Smooth muscle cell (in vitro differentiated cells): Measurements from ENCODE around the gene RAD17. TPM values are rescaled to one million over a fixed set of nuclear protein-coding genes. Genes with fewer than 3 reads are reported as not detected.
A peak's percentile ranks its signal among the peaks of the same experiment; 100 is the strongest.

Experiments used
- DNase-seq: peaks from one replicate; lab custom pipeline; 2025; ENCODE audit not compliant: unreplicated experiment; lab: John Stamatoyannopoulos, UW
- H2AFZ ChIP-seq: fragments of 200-600 bp; sonication (generic); 2 replicates; pipeline ENCODE4 v1.6.0; 2016; ENCODE audit warnings: antibody characterized with exemption, low read depth, mild to moderate bottlenecking
- H3F3A ChIP-seq: fragments of 200-600 bp; sonication (generic); 2 replicates; pipeline ENCODE4 v1.6.0; 2017; ENCODE audit warnings: antibody characterized with exemption, low read depth
- H3K27ac ChIP-seq: fragments of 200-600 bp; sonication (generic); 2 replicates; pipeline ENCODE4 v1.5.1; 2016; ENCODE audit warnings: low read depth, mild to moderate bottlenecking
- H3K27me3 ChIP-seq: fragments of 200-600 bp; sonication (generic); 2 replicates; pipeline ENCODE4 v1.6.1; 2016; ENCODE audit warnings: low read depth, mild to moderate bottlenecking
- H3K36me3 ChIP-seq: fragments of 200-600 bp; sonication (generic); 2 replicates; pipeline ENCODE4 v1.5.1; 2016; ENCODE audit warnings: low read depth
- H3K4me1 ChIP-seq: fragments of 200-600 bp; sonication (generic); 2 replicates; pipeline ENCODE4 v1.5.1; 2016; ENCODE audit warnings: low read depth
- H3K4me2 ChIP-seq: fragments of 200-600 bp; sonication (generic); 2 replicates; pipeline ENCODE4 v1.6.0; 2016; ENCODE audit warnings: mild to moderate bottlenecking
- H3K4me3 ChIP-seq: fragments of 200-600 bp; sonication (generic); 2 replicates; pipeline ENCODE4 v1.5.1; 2016; ENCODE audit warnings: mild to moderate bottlenecking
- H3K79me2 ChIP-seq: fragments of 200-600 bp; sonication (generic); 2 replicates; pipeline ENCODE4 v1.6.0; 2016; ENCODE audit warnings: low read depth, mild to moderate bottlenecking
- H3K9ac ChIP-seq: fragments of 200-600 bp; sonication (generic); 2 replicates; pipeline ENCODE4 v1.6.0; 2016; ENCODE audit warnings: low read depth
- H3K9me3 ChIP-seq: fragments of 200-600 bp; sonication (generic); replicated peaks from 2 replicates; pipeline ENCODE4 v1.5.1; 2016; ENCODE audit warnings: low read depth
- H4K20me1 ChIP-seq: fragments of 200-600 bp; sonication (generic); 2 replicates; pipeline ENCODE4 v1.6.0; 2016; ENCODE audit warnings: low read depth
- WGBS: methylation state at CpG from one replicate; pipeline ENCODE4 v1.1.7; 2016; ENCODE audit warnings: low lambda C conversion rate; 5-methylcytosine and 5-hydroxymethylcytosine counted together
- polyA plus RNA-seq: library from polyadenylated mRNA; unstranded; fragments of >200 nt; fragmentation: Nextera tagmentation; extraction: Ambion mirVana; gene quantifications from 2 replicates; pipeline ENCODE4 v1.2.1, GENCODE V29; 2016
- total RNA-seq: library from RNA; depleted of rRNA; stranded (reverse); fragments of >200 nt; gene quantifications from 2 replicates; pipeline ENCODE4 v1.2.3, GENCODE V29; 2014
- TF ChIP-seq, protein P1 (sequence below): fragments of 200-600 bp; sonication (generic); IDR thresholded peaks from 2 replicates; pipeline ENCODE4 v1.5.1; 2017; ENCODE audit warnings: borderline replicate concordance, mild to moderate bottlenecking, antibody characterized with exemption; ENCODE audit not compliant: insufficient read depth, poor library complexity, severe bottlenecking

RAD17 gene, protein sequence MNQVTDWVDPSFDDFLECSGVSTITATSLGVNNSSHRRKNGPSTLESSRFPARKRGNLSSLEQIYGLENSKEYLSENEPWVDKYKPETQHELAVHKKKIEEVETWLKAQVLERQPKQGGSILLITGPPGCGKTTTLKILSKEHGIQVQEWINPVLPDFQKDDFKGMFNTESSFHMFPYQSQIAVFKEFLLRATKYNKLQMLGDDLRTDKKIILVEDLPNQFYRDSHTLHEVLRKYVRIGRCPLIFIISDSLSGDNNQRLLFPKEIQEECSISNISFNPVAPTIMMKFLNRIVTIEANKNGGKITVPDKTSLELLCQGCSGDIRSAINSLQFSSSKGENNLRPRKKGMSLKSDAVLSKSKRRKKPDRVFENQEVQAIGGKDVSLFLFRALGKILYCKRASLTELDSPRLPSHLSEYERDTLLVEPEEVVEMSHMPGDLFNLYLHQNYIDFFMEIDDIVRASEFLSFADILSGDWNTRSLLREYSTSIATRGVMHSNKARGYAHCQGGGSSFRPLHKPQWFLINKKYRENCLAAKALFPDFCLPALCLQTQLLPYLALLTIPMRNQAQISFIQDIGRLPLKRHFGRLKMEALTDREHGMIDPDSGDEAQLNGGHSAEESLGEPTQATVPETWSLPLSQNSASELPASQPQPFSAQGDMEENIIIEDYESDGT
- 21.2 and 23.9 TPM in 2 replicates for total RNA-seq
- polyA plus RNA-seq, result 16.2 and 21.9 TPM in 2 replicates

DNA sequence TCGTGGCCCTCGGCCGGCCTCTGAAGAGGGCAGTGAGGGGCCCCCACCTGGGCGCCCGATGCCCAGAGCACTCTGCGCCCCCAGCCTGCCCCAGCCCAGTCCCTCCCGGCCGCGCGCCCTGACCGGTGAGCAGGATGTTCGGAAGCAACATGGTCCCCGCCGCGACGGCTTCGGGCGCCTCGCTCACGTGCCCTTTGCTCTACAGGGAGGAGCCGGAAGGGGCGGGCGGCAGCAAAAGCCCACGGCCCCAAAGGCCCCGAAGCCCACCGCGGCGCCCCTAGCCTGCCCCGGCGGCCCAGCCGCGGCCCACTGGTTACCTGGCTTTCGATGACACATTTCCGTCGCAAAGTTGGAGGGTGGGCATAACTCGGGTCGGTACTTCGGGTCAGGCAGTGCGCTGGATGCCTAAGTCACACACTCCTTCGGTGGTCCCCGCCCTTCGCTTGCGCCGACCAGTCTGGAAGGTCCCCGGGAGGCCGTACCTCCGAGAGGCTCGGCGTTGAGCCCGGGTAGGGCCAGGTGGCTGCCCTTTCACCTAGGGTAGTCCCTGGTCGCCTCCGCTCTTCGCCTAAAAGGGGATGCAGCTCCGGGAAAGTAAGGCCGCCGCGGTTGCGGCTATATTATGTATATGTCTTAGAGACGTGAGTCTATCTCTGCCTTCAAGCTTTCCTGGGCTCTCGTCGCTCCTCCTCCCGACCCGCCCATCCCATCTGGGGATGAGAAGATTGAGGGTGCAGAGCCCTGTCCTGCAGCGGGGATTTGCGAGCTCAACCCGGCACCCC lies at the start of gene RAD17, which contains the start of the genes AK6 and TAF9:
RAD17 (plus strand) TSS at position 479 of the 782 bp plus-strand sequence. CDS start 2,391 bp downstream, outside the sequence.
AK6 (minus strand) TSS at position 181 of the 782 bp plus-strand sequence; CDS start at position 151, 30 bp downstream.
TAF9 (minus strand) TSS at position 181 of the 782 bp plus-strand sequence. CDS start 3,783 bp downstream, outside the sequence.
- TF ChIP-seq, protein P1, sequence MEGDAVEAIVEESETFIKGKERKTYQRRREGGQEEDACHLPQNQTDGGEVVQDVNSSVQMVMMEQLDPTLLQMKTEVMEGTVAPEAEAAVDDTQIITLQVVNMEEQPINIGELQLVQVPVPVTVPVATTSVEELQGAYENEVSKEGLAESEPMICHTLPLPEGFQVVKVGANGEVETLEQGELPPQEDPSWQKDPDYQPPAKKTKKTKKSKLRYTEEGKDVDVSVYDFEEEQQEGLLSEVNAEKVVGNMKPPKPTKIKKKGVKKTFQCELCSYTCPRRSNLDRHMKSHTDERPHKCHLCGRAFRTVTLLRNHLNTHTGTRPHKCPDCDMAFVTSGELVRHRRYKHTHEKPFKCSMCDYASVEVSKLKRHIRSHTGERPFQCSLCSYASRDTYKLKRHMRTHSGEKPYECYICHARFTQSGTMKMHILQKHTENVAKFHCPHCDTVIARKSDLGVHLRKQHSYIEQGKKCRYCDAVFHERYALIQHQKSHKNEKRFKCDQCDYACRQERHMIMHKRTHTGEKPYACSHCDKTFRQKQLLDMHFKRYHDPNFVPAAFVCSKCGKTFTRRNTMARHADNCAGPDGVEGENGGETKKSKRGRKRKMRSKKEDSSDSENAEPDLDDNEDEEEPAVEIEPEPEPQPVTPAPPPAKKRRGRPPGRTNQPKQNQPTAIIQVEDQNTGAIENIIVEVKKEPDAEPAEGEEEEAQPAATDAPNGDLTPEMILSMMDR, result no peak
- H3K4me2 ChIP-seq, result peak within 1 kb of the TSS; percentile 92
- H4K20me1 ChIP-seq, result peaks cover 31% of the 10 kb centered on the region
- no peaks in the 10 kb centered on the region for H3K9me3 ChIP-seq
- peak within 1 kb of the TSS; percentile 99 for H3K9ac ChIP-seq
- peaks cover 22% of the 10 kb centered on the region for H3K4me1 ChIP-seq
- no peaks in the 10 kb centered on the region for H3K27me3 ChIP-seq
- under 1% methylated on average over 64 of the region's 66 CpGs for WGBS
- H3K79me2 ChIP-seq, result peaks cover 73% of the 10 kb centered on the region
- peak within 1 kb of the TSS; percentile 99 for H3K27ac ChIP-seq
- H3K36me3 ChIP-seq, result no peaks in the 10 kb centered on the region
- DNase-seq, result peak; percentile 96
- peak within 1 kb of the TSS; percentile 96 for H2AFZ ChIP-seq
- no peaks in the 10 kb centered on the region for H3F3A ChIP-seq
- peak within 1 kb of the TSS; percentile 70 for H3K4me3 ChIP-seq

DNA sequence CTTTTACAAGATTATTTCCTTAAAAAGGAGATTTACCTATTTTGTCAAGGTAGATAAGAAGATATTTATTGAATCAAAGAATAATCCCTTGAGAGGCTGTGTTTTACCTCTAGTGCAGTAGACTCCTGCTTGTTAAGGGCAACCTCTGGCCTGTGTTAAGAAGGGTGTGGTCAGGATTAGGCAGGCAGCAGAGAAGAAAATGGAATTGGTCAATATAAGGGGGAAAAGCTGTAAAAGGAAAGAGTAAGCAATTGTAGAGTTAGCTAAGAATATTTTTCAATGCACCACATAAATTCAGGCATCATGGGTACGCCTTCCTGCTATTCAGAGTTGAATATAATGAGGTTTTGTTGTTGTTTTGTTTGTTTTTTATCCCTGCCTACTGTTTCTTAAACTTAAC lies 43.3 kb upstream of the RAD17 start:
- no peak for DNase-seq
- Histone ChIP-seq H4K20me1 (no peaks in the 10 kb centered on the region), H3K9me3 (no peaks in the 10 kb centered on the region), H2AFZ (no peak overlapping the region), H3K79me2 (no peaks in the 10 kb centered on the region), H3K4me1 (no peaks in the 10 kb centered on the region), H3K27me3 (no peaks in the 10 kb centered on the region), H3K36me3 (no peaks in the 10 kb centered on the region), H3K27ac (no peak overlapping the region), H3K9ac (no peak overlapping the region), H3K4me2 (no peak overlapping the region), H3F3A (no peaks in the 10 kb centered on the region), H3K4me3 (no peak overlapping the region)
- 100% methylated on average over 1 of the region's 1 CpG for WGBS
- TF ChIP-seq, protein P1, result no peak

DNA sequence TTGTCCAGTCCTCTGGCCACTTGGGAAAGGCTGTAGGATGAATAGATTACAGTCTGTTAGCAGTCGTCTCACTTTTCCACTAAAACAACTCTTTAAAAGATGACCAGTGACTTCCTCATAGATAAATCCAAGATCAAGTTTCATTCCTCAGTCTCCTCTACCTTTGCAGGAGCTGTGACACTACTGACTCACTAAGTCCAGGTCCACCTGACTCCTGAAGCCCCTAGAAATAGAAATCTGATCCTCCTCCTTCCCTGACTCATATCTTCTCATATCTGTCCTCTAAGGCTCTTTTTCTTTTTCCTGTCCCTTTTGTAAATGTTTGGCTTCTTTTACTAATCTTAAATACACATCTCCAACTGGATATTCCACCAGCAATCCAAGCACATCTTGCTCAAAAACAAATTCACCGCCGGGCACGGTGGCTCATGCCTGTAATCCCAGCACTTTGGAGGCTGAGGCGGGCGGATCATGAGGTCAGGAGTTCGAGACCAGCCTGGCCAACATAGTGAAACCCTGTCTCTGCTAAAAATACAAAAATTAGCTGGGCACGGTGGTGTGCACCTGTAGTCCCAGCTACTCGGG lies 39.6 kb upstream of the RAD17 start:
- no peak overlapping the region for H3K9ac ChIP-seq

More for the DNA sequence above, 39.6 kb upstream of the RAD17 start:
- Histone ChIP-seq H3K4me1 (no peaks in the 10 kb centered on the region), H3K4me3 (no peak overlapping the region), H3K9me3 (no peaks in the 10 kb centered on the region), H3F3A (no peaks in the 10 kb centered on the region), H2AFZ (no peak overlapping the region), H3K36me3 (no peaks in the 10 kb centered on the region), H4K20me1 (no peaks in the 10 kb centered on the region), H3K27me3 (no peaks in the 10 kb centered on the region), H3K79me2 (no peaks in the 10 kb centered on the region), H3K27ac (no peak overlapping the region), H3K4me2 (no peak overlapping the region)
- WGBS, result 93% methylated on average over 9 of the region's 9 CpGs
- TF ChIP-seq, protein P1, result no peak
- DNase-seq, result no peak
